ENCODE results near the gene NSRP1.
"Not testable (repeated sequence)": the region's sequence is repeated elsewhere in the genome, so short reads cannot be mapped to it uniquely, and the experiment has no call there.

Gene NSRP1

GRCh38 chr17:30116661-30117551 is at the start of gene NSRP1:
Gene NSRP1 (plus strand): TSS chr17:30116816. CDS start chr17:30116844, 28 bp downstream.
- H3K4me3 ChIP-seq (ENCODE audit: low read depth in 1 of 2, low read length in 2 of 2): peak within 1 kb of the TSS; percentile 68 to 99
- H3K27ac ChIP-seq (ENCODE audit: low read length): peak within 1 kb of the TSS; percentile 100
- no peaks in the 10 kb centered on the region for H3K9me3 ChIP-seq (ENCODE audit: control insufficient read depth in 1 of 2, low read length in 2 of 2)
- peaks cover 8 to 9% of the 10 kb centered on the region in 2 donors for H3K36me3 ChIP-seq (ENCODE audit: control insufficient read depth in 1 of 2, insufficient read depth in 2 of 2, low read length in 2 of 2)
- H3K27me3 ChIP-seq (ENCODE audit: low read depth, low read length): no peaks in the 10 kb centered on the region
- H3K4me1 ChIP-seq (ENCODE audit: control insufficient read depth in 1 of 2, insufficient read depth in 2 of 2, low read length in 2 of 2): peaks cover 11 to 17% of the 10 kb centered on the region in 2 donors

- Histone ChIP-seq H3K9me3 (ENCODE audit: control insufficient read depth in 1 of 2, low read length in 2 of 2) (peaks cover 9 to 29% of the 10 kb centered on the region in 2 donors), H3K27me3 (ENCODE audit: low read depth, low read length) (no peaks in the 10 kb centered on the region), H3K27ac (ENCODE audit: low read length) (no peak overlapping the region), H3K4me1 (ENCODE audit: control insufficient read depth in 1 of 2, insufficient read depth in 2 of 2, low read length in 2 of 2) (no peaks in the 10 kb centered on the region), H3K36me3 (ENCODE audit: control insufficient read depth in 1 of 2, insufficient read depth in 2 of 2, low read length in 2 of 2) (no peaks in the 10 kb centered on the region), H3K4me3 (ENCODE audit: low read depth in 1 of 2, low read length in 2 of 2) (no peak overlapping the region)
These were observed 48.2 kb upstream of the NSRP1 start for GRCh38 chr17:30068465-30068864.

- Histone ChIP-seq H3K27me3 (ENCODE audit: low read depth, low read length) (no peaks in the 10 kb centered on the region), H3K27ac (ENCODE audit: low read length) (no peak overlapping the region), H3K4me1 (ENCODE audit: control insufficient read depth in 1 of 2, insufficient read depth in 2 of 2, low read length in 2 of 2) (no peaks in the 10 kb centered on the region), H3K4me3 (ENCODE audit: low read depth in 1 of 2, low read length in 2 of 2) (no peak overlapping the region), H3K9me3 (ENCODE audit: control insufficient read depth in 1 of 2, low read length in 2 of 2) (peaks cover 0 to 3% of the 10 kb centered on the region in 2 donors), H3K36me3 (ENCODE audit: control insufficient read depth in 1 of 2, insufficient read depth in 2 of 2, low read length in 2 of 2) (no peaks in the 10 kb centered on the region)
These were observed 42.4 kb upstream of the NSRP1 start for GRCh38 chr17:30074254-30074653.

DNA sequence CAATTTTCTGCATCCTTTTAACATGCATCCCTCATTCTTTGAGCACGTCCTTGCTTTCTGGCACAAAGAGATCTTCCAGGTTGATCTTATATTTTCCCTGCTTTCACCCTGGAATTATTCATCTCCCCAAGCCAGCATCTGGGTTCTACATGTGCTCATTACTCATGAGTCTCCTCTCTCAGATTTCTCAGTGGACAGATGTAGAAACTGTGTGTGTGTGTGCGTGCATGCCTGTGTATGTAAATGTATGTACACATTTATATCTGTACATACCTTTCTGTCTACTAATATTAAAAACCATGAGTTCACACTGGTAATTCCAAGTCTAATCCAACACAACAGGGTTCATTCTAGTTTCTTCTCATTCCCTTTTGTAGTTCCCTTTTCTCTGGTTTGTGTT is 41.9 kb upstream of the NSRP1 start:
- no peak overlapping the region for H3K27ac ChIP-seq (ENCODE audit: low read length)
- H3K4me1 ChIP-seq (ENCODE audit: control insufficient read depth in 1 of 2, insufficient read depth in 2 of 2, low read length in 2 of 2): no peaks in the 10 kb centered on the region
- H3K36me3 ChIP-seq (ENCODE audit: control insufficient read depth in 1 of 2, insufficient read depth in 2 of 2, low read length in 2 of 2): no peaks in the 10 kb centered on the region
- H3K9me3 ChIP-seq (ENCODE audit: control insufficient read depth in 1 of 2, low read length in 2 of 2): peaks cover 0 to under 1% of the 10 kb centered on the region in 2 donors
- no peak overlapping the region for H3K4me3 ChIP-seq (ENCODE audit: low read depth in 1 of 2, low read length in 2 of 2)
- no peaks in the 10 kb centered on the region for H3K27me3 ChIP-seq (ENCODE audit: low read depth, low read length)

DNA sequence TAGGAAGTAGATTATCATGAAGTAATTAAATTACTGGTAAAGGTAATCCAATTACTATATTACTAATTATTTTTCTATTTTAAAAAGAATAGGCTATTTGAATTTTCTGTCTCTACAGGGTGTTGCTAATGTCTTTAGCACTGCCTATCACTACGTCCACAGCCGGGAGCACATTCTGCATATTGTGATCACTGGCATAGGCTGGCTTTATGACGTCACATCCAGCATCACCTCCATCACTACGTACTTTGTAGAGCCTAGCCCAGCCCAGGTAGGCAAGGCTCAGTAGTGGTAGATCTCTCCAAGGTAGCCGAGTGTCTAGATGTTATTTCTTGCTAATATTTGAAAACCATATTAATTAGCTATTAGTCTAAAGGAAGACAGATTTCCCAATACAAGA is 33.8 kb upstream of the NSRP1 start:
- H3K9me3 ChIP-seq (ENCODE audit: control insufficient read depth in 1 of 2, low read length in 2 of 2): no peaks in the 10 kb centered on the region
- H3K4me1 ChIP-seq (ENCODE audit: control insufficient read depth in 1 of 2, insufficient read depth in 2 of 2, low read length in 2 of 2): no peaks in the 10 kb centered on the region
- no peaks in the 10 kb centered on the region for H3K36me3 ChIP-seq (ENCODE audit: control insufficient read depth in 1 of 2, insufficient read depth in 2 of 2, low read length in 2 of 2)
- H3K27me3 ChIP-seq (ENCODE audit: low read depth, low read length): no peaks in the 10 kb centered on the region
- no peak overlapping the region for H3K27ac ChIP-seq (ENCODE audit: low read length)
- no peak overlapping the region for H3K4me3 ChIP-seq (ENCODE audit: low read depth in 1 of 2, low read length in 2 of 2)

GRCh38 chr17:30084788-30085187 is 31.8 kb upstream of the NSRP1 start:
- H3K27ac ChIP-seq (ENCODE audit: low read length): no peak overlapping the region
- no peaks in the 10 kb centered on the region for H3K27me3 ChIP-seq (ENCODE audit: low read depth, low read length)
- H3K4me3 ChIP-seq (ENCODE audit: low read depth in 1 of 2, low read length in 2 of 2): no peak overlapping the region
- H3K9me3 ChIP-seq (ENCODE audit: control insufficient read depth in 1 of 2, low read length in 2 of 2): no peaks in the 10 kb centered on the region
- no peaks in the 10 kb centered on the region for H3K4me1 ChIP-seq (ENCODE audit: control insufficient read depth in 1 of 2, insufficient read depth in 2 of 2, low read length in 2 of 2)
- no peaks in the 10 kb centered on the region for H3K36me3 ChIP-seq (ENCODE audit: control insufficient read depth in 1 of 2, insufficient read depth in 2 of 2, low read length in 2 of 2)

DNA sequence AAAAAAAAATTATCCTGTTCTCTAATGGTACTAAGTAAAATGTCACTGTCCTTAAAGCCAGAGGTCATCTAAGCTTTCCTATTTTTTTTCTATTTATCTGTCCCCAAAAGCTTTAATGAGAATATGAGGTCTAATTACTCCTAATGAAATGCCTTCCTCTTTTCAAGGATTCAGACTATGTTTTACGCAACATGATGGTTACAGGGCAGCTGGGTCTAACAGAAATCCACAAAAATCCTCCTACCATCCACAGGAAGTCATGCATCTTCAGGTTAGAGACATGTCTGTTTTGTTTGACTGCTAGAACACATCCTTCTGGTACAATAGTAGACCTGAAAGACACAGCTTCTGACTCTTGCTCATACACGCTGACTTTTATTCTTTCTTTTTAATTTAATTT is 29.7 kb upstream of the NSRP1 start:
- H3K36me3 ChIP-seq (ENCODE audit: control insufficient read depth in 1 of 2, insufficient read depth in 2 of 2, low read length in 2 of 2): no peaks in the 10 kb centered on the region
- H3K4me1 ChIP-seq (ENCODE audit: control insufficient read depth in 1 of 2, insufficient read depth in 2 of 2, low read length in 2 of 2): no peaks in the 10 kb centered on the region
- H3K27me3 ChIP-seq (ENCODE audit: low read depth, low read length): no peaks in the 10 kb centered on the region
- no peak overlapping the region for H3K27ac ChIP-seq (ENCODE audit: low read length)
- no peaks in the 10 kb centered on the region for H3K9me3 ChIP-seq (ENCODE audit: control insufficient read depth in 1 of 2, low read length in 2 of 2)
- H3K4me3 ChIP-seq (ENCODE audit: low read depth in 1 of 2, low read length in 2 of 2): no peak overlapping the region

DNA sequence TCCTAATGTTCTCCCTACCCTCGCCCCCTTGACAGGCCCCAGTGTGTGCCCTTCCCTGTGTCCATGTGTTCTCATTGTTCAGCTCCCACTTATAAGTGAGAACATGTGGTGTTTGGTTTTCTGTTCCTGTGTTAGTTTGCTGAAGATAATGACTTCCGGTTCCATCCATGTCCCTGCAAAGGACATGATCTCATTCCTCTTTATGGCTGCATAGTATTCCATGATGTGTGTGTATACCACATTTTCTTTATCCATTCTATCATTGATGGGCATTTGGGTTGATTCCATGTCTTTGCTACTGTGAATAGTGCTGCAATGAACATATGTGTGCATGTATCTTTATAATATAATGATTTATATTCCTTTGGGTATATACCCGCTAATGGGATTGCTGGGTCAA is 29.2 kb upstream of the NSRP1 start:
- not testable (repeated sequence) for H3K4me1 ChIP-seq (ENCODE audit: control insufficient read depth in 1 of 2, insufficient read depth in 2 of 2, low read length in 2 of 2); H3K9me3 ChIP-seq (ENCODE audit: control insufficient read depth in 1 of 2, low read length in 2 of 2); H3K4me3 ChIP-seq (ENCODE audit: low read depth in 1 of 2, low read length in 2 of 2); H3K27me3 ChIP-seq (ENCODE audit: low read depth, low read length); H3K36me3 ChIP-seq (ENCODE audit: control insufficient read depth in 1 of 2, insufficient read depth in 2 of 2, low read length in 2 of 2); H3K27ac ChIP-seq (ENCODE audit: low read length)

DNA sequence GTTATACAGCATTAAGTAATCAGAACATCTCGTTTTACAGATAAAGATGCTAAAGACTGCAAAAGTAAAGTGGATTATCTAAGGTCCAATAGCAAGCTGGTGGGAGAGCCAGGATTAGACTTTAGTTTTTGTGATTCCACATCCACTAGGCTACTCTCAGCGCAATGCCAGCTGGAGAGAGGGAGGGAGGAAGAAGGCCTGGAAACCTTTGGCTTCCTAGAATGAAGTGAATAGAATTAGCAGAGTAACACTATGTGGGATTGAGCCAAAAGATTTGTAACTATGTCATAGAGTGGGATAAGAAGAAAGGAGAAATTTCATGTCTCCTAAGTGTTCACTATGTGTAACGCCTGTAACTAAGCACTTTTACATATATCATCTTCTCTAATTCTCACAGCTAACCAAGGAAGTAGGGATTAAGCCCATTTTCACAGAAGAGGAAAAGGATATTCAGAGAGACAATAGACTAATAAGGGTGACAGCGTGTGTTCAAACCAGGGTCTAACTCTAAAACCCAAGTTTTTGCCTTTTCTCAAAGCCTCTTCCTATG is 25.4 kb upstream of the NSRP1 start:
- no peaks in the 10 kb centered on the region for H3K36me3 ChIP-seq (ENCODE audit: control insufficient read depth in 1 of 2, insufficient read depth in 2 of 2, low read length in 2 of 2)
- H3K27me3 ChIP-seq (ENCODE audit: low read depth, low read length): no peaks in the 10 kb centered on the region
- H3K9me3 ChIP-seq (ENCODE audit: control insufficient read depth in 1 of 2, low read length in 2 of 2): no peaks in the 10 kb centered on the region
- H3K27ac ChIP-seq (ENCODE audit: low read length): no peak overlapping the region
- H3K4me3 ChIP-seq (ENCODE audit: low read depth in 1 of 2, low read length in 2 of 2): no peak overlapping the region
- H3K4me1 ChIP-seq (ENCODE audit: control insufficient read depth in 1 of 2, insufficient read depth in 2 of 2, low read length in 2 of 2): peaks cover 0 to 7% of the 10 kb centered on the region in 2 donors

- peaks cover 0 to 7% of the 10 kb centered on the region in 2 donors for H3K4me1 ChIP-seq (ENCODE audit: control insufficient read depth in 1 of 2, insufficient read depth in 2 of 2, low read length in 2 of 2)
- H3K4me3 ChIP-seq (ENCODE audit: low read depth in 1 of 2, low read length in 2 of 2): no peak overlapping the region
- no peaks in the 10 kb centered on the region for H3K27me3 ChIP-seq (ENCODE audit: low read depth, low read length)
- H3K27ac ChIP-seq (ENCODE audit: low read length): no peak overlapping the region
- H3K36me3 ChIP-seq (ENCODE audit: control insufficient read depth in 1 of 2, insufficient read depth in 2 of 2, low read length in 2 of 2): no peaks in the 10 kb centered on the region
- no peaks in the 10 kb centered on the region for H3K9me3 ChIP-seq (ENCODE audit: control insufficient read depth in 1 of 2, low read length in 2 of 2)
These were observed 24.8 kb upstream of the NSRP1 start for GRCh38 chr17:30091771-30092170.

DNA sequence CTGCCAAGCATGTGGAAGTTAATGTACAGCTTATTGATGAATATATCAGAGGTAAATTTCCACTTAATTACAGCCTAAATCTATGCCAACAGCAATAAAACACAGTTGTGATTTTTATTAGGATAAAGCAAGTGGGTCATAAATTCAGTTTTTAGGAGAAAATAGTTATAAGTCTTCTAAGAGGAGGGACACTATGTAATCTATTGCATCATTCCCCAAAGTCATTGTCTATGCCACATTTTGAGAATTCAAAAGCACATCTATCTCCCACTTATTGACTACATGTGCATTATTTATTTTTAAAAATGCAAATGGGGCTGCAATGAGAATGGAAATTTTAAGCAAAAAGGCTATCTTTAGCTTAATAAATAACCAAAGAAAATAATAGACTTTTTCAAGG is 23.7 kb upstream of the NSRP1 start:
- Histone ChIP-seq H3K36me3 (ENCODE audit: control insufficient read depth in 1 of 2, insufficient read depth in 2 of 2, low read length in 2 of 2) (no peaks in the 10 kb centered on the region), H3K27me3 (ENCODE audit: low read depth, low read length) (no peaks in the 10 kb centered on the region), H3K4me3 (ENCODE audit: low read depth in 1 of 2, low read length in 2 of 2) (no peak overlapping the region), H3K4me1 (ENCODE audit: control insufficient read depth in 1 of 2, insufficient read depth in 2 of 2, low read length in 2 of 2) (peaks cover 0 to 7% of the 10 kb centered on the region in 2 donors), H3K9me3 (ENCODE audit: control insufficient read depth in 1 of 2, low read length in 2 of 2) (no peaks in the 10 kb centered on the region), H3K27ac (ENCODE audit: low read length) (no peak overlapping the region)
